GM18867 (cell line): ENCODE data around the gene RSPH4A.
"Not testable (repeated sequence)": the region's sequence is repeated elsewhere in the genome, so short reads cannot be mapped to it uniquely, and the experiment has no call there.

Experiments used
- ATAC-seq: cut with Tn5 transposase; IDR thresholded peaks from one replicate; pipeline ENCODE4 v1.9.1; 2021; ENCODE audit warnings: mild to moderate bottlenecking, moderate library complexity; ENCODE audit not compliant: unreplicated experiment

RSPH4A gene

DNA sequence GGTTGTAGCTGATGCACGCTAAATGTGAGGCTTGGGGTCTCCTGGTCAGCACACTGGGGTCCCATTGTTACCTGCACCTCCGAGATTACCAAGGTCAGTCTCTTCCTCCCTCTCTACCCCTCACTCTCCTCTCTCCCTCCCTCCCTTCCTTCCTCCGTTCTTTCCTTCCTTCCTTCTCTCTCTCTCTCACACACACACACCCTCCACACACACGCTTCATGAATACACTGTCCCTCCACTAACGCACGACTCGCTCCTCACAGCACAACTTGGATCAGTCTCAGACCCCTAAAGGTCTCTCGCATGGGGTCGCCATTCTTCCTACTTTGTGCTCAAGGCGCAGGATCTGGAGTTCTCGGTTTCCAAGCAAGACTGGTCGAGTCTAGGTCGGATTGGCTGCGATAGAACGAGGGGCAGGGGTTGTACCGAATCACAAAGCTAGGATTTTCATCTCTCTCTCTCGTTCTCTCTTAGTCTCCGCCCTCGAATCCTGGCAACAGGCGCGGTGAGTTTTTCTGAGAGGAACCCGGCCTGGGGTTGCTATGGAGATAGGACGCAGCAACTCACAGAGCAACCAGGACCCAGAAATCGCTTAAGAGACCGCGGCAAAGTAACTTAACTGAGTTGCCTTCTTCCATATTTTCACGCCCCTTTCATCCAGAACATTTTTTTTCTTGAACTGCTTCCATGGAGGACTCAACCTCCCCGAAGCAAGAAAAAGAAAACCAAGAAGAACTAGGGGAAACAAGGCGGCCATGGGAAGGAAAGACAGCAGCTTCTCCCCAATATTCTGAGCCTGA, at the start of gene RSPH4A:
Gene RSPH4A, plus strand, starts transcription at position 543 of the 800 bp plus-strand sequence. Its CDS starts 145 bp downstream, at position 688.
- peak; percentile 99 for ATAC-seq

DNA sequence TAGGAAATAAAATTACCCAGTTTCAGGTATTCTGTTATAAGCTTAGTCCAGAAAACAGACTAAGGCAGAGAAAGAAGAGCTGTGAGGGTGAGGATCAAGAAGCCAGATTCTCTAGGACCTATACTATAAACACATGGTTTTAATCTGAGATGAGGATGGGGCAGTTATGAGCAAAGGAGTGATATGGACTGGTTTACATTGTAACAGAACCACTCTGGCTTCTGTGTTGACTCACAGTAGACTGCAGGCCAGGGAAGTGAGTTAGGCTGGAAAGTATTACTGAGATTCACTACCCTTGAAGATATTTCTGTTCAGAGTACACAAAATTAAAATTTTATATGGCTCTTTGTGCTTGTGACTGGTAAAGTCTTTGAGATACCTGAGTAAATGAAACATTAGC, 48.2 kb upstream of the RSPH4A start:
- no peak for ATAC-seq

DNA sequence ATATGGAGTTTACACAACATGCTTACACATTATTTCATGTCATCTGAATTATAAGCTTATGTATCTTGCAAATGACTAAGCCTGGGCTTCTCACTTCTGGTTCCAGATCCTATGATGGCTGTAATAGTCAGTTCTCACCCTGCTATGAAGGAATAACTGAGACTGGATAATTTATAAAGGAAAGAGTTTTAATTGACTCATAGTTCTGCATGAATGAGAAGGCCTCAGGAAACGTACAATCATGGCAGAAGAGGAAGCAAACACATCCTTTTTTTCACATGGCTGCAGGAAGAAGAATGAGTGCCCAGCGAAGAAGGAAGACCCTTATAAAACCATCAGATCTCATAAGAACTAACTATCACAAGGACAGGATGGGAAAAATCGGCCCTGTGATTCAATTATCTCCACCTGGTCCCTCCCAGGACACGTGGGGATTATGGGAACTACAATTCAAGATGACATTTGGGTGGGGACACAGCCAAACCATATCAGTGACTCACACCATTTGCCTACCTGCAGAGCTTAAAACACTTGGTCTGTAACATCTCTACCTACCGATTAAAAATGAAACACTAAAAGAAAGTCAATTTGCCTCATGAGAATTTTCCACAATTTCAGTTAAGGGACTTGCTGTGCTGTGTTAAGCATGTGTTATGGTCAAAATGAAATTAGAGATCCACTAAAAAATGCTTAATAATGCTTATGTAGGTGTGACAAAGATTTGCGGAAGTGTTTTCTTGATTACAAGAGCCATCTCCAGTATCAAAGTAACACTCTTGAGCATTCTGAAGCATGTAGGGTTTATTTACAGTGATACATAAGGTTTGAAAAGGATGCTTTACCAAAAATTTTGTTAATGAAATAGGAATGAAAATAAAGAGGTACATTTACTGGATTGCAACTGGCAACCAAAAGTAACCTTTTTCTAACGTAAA, 47.2 kb upstream of the RSPH4A start:
- ATAC-seq, result no peak

DNA sequence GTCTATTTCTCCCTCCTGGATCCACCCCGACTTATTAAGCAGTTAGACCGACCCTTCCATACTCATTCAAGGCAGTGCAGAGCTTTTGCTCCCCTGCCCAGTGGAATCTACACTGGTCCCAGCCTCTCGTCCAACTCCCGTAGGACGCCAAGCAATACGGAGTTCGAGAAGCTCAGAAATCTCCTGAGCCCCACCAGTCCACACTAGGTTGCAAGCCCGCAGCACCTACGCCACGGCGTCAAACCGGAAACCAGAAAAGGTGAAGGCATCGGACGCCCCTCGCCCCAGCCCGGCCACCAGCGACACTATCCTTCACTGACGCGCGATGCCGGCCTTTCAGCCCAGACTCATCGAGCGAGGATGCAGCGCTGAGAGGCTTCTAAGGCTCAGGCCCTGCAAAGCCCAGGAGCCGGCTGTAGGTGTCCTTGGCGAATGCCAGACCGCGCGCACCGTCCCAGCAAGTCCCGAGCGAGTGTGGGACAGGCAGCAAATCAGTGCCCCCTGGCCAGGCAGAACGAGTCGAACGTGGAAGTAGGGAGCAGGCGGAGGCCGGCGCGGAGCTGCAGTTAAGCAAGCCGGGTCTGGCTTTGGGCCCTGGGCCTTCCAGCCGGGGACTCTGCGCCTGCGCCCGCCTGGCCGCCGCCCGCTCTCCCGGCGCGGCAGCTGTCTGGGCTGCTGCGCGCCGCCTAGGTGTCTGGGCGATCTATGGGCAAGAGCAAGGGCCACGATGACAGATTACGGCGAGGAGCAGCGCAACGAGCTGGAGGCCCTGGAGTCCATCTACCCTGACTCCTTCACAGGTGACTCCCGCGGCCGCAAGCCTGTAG, 45.2 kb upstream of the RSPH4A start, which contains the start of gene RWDD1:
Gene RWDD1, plus strand, starts transcription at position 649 of the 827 bp plus-strand sequence. Its CDS starts 79 bp downstream, at position 728.
- ATAC-seq, result peak; percentile 92

DNA sequence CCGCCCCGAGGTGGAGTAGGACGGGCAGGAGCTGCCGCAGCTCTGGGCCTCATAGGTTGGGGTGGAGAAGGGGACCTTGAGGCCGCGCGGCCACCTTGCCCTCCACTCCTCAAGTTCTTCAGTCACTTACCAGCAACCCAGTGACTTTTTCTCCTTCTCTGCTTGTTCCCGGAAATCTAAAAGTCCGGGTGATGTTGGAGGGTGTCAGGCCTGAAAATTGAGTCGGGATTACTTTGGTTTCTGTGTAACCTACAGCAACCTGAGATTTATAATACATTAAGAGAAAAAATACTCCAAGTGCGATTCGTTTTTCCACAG, 44.6 kb upstream of the RSPH4A start:
- ATAC-seq, result no peak

- ATAC-seq, result no peak
Measured at GRCh38 chr6:116572162-116572561, 44.1 kb upstream of the RSPH4A start.

- no peak for ATAC-seq
Measured at GRCh38 chr6:116575227-116575626, 41.1 kb upstream of the RSPH4A start.

DNA sequence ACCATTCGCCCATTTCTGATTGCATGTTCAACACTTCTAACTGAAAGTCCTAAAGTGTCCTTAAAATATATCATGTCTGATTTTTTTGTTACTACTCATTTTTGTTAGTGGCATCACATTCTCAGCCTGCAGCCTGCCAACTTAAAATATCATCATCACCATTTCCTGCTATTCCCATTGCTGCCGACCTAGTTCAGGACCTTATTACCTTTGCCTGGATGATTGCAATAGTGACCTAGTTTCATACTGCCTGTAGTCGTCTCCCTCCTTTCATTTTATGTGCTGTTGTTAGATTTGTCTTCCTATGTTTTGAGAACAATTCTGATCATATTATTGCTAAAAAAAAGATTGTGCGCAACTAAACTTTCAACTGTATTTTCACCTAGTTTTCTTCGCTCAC, 38.8 kb upstream of the RSPH4A start:
- no peak for ATAC-seq

- no peak for ATAC-seq
Measured at GRCh38 chr6:116578335-116578734, 37.9 kb upstream of the RSPH4A start.

DNA sequence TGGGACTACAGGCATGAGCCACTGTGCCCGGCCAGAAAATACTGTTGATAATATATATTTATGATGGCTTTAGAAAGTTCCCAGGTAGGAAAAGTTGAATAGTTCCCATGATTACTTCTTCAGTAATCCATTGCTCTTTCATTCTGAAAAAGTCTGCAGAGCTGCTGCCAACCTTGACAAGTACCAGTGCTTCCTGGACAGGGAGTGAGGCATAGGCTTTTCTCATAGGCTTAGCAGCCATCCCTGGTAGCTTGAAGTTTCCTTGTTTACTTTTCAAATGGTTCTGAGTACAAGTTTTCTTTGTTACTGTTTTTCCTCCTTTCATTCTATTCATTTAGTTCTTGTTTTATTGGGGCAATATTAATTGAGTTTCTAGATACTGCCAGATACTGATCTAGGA, 37.1 kb upstream of the RSPH4A start:
- no peak for ATAC-seq

GRCh38 chr6:116580198-116580597, 36.1 kb upstream of the RSPH4A start:
- no peak for ATAC-seq

GRCh38 chr6:116586276-116586675, 30.0 kb upstream of the RSPH4A start:
- no peak for ATAC-seq

GRCh38 chr6:116586738-116587137, 29.5 kb upstream of the RSPH4A start:
- ATAC-seq, result no peak

- ATAC-seq, result no peak
Measured at GRCh38 chr6:116595247-116595646, 21.0 kb upstream of the RSPH4A start.

- ATAC-seq, result no peak
Measured at GRCh38 chr6:116596815-116597214, 19.5 kb upstream of the RSPH4A start.

DNA sequence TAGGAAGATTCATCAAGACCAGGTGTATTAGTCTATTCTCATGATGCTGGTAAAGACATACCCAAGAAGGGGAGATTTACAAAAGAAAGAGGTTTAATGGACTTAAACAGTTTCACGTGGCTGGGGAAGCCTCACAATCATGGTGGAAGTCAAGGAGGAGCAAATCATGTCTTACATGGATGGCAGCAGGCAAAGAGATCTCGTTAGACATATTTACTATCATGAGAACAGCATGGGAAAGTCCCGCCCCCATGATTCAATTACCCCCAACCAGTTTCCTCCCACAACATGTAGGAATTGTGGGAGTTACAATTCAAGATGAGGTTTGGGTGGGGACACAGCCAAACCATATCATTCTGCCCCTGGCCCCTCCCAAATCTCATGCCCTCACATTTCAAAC, 12.4 kb upstream of the RSPH4A start:
- ATAC-seq, result not testable (repeated sequence)

GRCh38 chr6:116604868-116605267, 11.4 kb upstream of the RSPH4A start:
- ATAC-seq, result not testable (repeated sequence)

DNA sequence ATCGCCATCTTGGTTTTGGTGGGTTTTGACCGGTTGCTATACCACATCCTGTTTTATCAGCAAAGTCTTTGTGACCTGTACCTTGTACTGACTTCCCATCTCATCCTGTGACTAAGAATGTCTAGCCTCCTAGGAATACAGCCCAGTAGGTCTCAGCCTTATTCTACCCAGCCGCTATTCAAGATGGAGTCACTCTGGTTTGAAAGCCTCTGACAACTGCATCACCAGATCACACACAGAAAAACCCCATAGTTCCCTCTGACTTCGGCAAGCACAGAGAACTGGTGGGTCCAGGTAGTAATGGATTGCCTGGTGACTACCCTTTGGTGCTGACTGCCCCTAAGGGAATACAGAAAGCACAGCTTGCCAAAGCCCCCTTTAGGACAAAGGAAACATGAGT, 10.3 kb upstream of the RSPH4A start:
- ATAC-seq, result no peak

- ATAC-seq, result no peak
Measured at GRCh38 chr6:116611056-116611455, 5.2 kb upstream of the RSPH4A start.

GRCh38 chr6:116616737-116617053, 416 bp downstream of the RSPH4A start:
- peak; percentile 31 for ATAC-seq
